Activated naive CD4-positive, alpha-beta T cell treated with Interleukin-2 at 50 U/mL for 16 hours (primary cell): Measurements from ENCODE around the gene RC3H1.
"Not testable (repeated sequence)": the region's sequence is repeated elsewhere in the genome, so short reads cannot be mapped to it uniquely, and the experiment has no call there.

Experiments used
- DNase-seq: peaks from one replicate; pipeline ENCODE4 v3.0.0-alpha.2; 2020

RC3H1 gene

DNA sequence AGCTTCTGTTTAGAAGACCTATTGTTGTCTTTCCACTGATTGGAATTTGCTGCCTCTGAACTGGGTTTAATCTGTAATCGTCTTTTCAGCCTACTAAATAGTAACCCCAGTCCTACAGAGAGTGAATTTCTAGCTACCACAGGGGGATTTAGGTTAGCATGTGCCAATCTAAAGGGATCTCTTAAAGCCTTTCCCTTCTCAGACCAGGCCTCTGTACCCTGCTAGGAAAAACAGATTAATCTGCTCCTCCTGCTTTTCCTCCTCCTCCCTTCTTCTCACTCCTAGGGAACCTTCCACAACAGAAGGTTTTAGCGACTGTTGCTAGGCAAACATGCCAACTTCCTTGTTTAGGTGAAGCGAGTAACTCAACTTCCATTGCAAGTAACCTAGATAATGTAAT, 1.3 kb upstream of the RC3H1 start:
- no peak for DNase-seq

DNA sequence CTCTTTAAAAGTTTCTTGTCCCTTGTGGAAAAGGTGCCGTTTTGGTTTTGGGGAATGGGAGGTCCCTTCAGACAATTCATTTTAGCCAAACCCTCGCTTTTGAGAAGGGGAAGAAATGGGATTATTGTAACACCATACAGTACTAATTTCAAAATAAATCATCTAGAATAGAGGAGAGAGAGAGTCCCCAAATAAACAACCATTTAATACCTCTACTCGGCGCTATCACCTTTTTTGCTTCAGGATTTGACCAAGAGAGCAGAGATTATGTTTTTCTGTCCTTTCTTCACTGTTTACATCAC, 770 bp upstream of the RC3H1 start:
- no peak for DNase-seq

DNA sequence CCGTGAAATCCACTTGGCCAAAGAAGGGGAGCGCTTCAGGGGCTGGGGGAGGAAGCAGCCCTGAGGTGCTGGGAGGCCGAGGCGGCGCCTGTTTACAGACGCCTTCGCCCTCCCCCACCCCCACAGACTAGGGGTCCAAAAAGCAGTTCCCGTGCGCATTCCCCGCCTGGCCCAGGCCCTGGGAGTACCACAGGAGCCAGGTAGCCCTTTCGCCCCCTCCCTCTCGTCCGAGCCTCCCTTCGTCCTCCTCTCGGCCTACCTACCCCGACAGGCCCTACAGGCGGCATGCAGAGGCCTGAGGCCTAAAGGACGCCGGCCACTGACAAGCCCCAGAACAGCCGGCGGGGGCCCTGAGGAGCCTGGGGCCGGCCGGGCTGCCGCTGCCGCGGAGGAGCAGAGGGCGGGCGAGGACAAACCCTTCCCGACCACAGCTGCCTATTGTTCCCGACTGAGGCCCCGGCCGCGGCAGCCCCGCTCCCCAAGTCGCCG, 522 bp downstream of the RC3H1 start:
- DNase-seq, result peak; percentile 39

DNA sequence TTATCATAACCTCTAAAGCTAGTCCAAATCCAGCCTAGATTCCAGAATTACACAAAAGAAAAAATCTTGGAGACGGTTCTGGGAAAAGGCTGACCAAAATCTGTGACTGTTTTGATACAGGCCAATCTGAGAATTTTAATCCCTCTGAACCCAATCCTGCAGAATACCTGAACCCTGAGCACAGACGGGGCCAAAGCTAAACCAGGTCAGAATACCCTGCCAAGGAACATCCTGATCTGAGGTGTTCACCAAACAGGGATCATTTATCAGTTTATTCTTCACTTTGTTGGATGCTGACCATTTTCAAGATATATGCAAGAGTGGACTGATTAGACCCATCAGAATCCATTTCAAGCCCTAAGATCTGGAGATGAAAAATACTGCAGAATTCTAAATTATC, 3.6 kb downstream of the RC3H1 start:
- DNase-seq, result no peak

DNA sequence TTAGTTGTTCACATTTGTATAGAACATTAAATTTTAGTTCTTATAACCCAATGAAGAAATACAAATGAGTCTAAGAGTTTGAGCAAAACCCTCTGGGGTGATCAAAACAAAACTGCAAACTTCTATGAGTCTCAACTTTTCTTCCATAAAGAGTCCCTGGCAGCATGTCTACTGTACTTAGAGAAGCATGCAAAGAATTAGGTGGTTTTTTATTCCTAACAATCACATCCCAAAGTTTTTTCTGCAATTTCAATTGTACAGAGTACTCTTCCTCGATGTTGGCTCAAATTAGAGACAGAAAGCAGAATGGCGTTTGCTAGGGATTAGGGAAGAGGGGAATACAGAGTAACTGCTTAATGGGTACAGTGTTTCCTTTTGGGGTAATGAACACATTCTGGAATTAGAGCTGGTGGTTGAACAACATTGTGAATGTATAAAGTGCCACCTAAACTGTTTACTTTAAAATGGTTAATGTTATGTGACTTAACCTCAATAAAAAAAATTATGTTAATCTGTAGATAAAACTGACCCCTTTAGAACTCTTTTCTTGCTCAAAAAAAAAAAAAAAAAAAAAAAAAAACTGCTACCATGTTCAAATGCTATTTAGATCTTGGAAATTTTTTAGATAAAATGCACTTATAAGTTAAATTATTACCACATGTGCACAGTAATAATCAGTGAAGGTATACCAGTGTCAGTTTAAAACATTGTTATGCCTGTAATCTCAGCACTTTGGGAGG, 4.8 kb downstream of the RC3H1 start:
- no peak for DNase-seq

DNA sequence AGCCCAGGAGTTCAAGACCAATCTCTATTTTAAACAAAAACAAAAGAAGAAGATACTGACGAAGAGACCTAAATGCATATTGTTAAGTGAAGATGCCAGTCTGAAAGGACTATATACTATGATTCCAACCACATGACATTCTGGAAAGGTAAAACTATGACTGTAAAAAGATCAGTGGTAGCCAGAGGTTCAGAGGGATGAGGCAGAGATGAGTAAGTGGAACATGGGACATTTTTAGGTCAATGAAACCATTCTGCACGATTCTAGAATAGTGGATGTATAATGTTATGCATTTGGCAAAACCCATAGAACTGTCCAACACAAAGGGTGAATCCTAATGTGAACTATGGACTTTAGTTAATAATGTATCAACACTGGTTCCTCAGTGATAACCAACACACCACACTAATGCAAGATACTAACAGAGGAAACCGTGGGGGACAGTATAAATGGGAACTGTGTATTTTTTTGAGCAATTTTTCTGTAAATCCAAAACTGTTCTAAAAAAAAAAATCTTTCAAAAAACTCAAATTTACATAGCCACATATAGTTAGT, 8.2 kb downstream of the RC3H1 start:
- no peak for DNase-seq

DNA sequence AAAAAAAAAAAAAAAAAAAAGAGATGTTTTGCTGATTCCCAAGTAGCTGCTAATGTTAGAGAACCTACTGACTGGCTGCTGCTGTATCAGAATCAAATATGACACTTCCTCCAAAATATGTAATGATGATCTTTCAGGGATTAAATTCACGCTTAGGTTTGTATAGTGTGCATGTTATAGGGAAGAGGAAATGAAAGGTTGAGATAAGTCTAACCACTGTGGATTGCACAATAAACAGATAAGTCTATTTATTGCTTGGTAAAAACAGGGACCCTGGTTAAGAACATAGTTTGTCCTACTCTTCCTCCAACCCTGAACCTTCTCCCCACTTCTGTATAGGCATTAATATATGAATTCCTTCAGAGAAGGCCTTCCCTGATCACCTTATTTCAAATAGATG, 13.2 kb downstream of the RC3H1 start:
- no peak for DNase-seq

DNA sequence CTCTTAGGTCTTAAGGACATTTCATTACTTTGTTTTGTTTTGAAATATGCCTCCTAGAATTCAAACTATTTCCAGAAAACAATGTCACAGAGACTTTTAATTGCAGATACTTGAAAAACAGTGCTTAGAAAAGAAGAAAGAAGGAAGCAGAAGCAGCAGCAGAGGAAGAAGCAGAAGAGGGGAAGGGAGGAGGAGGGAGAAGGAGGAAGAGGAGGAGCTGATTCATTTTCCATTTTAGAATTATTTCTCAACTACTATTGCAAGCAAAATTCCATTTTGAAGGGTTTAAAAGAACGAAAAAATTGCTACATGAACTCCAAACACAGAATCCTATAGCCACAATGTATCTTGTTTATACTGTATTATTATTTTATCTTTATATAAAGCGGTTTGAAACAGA, 13.9 kb downstream of the RC3H1 start:
- DNase-seq, result no peak

DNA sequence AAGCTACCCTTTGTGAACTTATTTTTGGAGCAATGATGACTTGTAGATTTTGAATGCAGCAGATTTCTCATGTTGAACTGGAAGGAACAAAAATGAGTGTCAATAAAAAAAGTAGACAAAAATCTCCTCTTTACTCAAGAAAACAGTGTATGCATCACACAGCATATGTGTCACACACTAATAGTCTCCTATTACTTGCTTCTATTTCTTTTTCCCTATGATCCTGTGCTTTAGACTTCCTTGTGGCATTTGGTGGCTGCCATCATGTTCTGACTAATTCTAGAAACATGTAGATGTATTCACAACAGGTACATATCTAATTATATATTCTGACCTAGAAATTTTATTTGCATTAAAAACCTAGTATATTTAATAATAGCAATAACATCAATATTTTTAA, 14.3 kb downstream of the RC3H1 start:
- DNase-seq, result no peak

DNA sequence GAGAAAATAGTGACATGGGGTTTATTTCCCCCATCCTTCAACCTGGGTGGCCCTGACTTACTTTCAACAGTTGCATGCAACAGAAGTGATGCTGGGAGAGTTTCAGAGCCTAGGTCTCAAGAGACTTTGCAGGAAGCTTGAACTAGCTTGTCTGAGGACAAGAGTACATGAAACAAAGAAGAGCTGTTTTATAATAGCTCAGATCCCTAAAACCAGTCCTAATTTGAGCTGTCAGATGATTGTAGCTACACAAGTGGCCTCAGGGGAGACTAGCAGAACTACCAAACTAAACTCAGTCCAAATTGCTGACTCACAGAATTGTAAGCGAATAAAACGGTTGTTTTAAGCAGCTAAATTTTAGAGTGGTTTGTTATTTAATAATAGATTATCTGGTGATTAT, 17.1 kb downstream of the RC3H1 start:
- no peak for DNase-seq

DNA sequence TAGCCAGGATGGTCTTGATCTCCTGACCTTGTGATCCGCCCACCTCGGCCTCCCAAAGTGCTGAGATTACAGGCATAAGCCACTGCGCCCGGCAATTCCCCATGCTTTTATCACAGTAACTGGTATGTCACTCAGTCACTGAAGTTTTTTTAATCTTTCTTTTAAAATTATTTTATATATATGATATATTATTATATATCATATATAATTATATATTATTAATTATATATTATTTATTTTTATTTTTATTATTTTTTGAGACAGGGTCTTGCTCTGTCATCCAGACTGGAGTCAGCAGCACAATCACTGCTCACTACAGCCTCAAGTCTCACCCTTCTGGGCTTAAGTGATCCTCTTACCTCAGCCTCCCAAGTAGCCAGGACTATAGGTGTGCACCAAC, 18.3 kb downstream of the RC3H1 start:
- DNase-seq, result no peak

DNA sequence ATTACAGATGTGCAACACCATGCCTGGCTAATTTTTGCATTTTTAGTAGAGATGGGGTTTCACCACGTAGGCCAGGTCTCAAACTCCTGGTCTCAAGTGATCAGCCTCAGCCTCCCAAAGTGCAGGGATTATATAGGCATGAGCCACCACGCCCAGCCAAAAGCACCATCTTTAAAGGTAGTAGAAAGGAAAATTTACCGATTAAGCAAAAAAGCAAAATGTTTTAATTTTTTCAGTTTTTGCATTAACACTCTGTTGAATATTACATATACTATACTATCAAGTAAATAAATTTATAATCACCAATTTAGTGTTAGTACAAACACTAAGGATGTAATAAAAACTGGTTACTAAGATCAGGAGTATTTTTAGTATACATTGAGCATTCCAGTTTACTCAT, 20.6 kb downstream of the RC3H1 start:
- no peak for DNase-seq

DNA sequence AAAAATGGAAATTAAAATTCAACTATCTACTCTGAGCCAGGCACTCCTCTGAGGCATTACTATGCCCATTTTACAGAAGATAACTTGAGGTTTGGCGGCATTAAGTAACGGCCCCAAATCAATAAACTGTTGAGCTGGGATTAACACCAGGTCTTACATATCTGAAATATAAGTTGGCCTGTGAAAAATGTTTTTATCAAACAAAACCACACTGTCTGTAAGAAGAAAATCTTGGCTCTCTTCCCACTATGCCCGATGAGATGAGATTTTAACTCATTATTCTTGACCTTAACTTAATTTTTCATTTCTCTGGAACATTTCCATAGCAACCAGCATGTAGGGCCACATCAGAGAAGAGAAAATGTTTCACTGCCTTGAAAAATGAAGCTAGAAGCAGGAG, 21.8 kb downstream of the RC3H1 start:
- no peak for DNase-seq

DNA sequence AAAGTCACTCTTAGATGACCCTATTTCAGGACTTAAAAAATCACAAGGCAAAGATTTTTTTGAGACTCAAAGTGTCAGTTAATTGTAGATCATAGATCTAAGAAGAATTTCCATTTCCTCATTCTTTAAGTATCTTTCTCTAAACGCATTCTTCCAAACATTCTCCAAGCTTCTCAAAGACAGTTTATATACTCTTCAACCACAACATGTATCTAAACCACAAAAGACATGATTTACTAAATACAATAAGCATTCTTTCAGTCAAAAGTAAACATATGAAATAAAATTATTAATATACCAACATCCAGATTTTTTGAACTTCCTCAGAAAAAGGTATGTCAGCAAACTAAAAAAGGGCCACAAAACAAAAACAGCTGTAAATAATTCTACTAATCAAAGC, 24.4 kb downstream of the RC3H1 start:
- no peak for DNase-seq

DNA sequence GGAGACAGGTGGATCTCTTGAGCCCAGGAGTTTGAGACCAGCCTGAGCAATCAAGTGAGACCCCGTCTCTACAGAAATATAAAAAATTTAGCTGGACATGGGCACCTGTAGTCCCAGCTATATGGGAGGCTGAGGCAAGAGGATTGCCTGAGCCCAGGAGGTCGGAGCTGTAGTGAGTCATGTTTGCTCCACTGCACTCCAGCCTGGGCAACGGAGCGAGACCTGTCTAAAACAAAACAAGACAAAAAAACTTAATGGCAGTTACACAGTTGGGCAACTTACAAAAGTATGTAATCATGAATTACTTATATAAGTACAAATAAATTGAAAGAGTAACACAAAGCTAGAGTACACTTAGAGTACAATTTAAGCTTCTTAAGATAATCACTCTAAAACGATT, 25.2 kb downstream of the RC3H1 start:
- no peak for DNase-seq

DNA sequence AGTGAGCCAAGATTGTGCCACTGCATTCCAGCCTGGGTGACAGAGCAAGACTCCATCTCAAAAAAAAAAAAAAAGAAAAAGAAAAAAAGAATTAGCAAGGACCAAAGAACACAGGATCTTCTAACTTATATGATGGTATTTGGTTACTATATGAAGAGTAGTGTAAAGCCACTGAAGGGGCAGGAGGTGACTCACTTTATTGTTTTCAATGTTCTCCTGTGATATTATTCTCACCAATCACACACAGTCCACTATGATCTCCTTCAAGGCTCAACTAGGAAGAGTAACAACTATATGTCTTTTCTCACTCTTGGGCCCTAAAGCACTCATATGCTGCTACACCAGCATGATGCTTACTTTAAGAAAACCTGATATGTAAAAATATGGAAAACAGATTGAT, 26.7 kb downstream of the RC3H1 start:
- DNase-seq, result no peak

DNA sequence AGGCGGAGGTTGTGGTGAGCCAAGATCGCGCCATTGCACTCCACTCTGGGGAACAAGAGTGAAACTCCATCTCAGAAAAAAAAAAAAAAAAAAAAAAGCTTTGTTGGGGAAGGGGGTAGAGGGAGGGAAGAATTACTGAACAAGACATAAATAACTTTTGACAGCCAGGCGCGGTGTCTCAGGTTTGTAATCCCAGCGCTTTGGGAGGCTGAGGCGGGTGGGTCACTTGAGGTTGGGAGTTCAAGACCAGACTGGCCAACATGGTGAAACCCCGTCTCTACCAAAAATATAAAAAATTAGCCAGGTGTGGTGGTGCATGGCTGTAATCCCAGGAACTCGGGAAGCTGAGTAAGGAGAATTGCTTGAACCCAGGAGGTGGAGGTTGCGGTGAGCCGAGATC, 28.2 kb downstream of the RC3H1 start:
- not testable (repeated sequence) for DNase-seq

DNA sequence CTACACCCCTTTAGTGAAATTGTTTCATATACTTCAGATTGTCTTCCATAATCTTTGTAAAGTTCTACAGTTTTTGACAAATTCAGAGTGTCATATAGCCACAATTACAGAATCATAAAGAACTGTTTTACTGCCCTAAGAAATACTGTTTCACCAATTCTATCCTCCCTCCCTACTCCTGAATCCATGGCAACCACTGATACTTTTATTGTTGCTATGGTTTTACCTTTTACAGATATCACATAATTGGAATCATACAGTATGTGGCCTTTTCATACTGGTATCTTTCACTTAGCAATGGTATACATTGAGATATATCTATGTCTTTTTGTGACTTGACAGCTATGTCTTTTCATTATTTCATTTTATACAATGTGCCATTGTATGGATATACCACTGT, 34.1 kb downstream of the RC3H1 start:
- no peak for DNase-seq

DNA sequence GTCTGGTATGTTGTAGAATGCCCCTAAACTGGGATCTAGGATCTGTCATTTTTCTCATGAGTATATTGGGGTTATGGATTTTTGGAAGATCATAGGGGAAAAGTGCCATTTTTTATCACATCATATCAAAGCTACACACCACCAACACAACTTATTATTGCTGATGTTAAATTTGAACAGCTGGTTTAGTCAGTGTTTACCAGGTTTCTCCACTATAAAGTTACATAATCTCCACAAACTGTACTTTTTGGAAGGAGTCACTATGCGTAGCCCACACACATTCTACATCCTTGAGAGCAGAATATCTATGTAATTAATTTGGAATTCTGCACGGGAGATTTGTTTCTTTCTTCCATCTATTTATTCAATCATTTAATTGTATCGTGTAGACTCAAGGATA, 35.2 kb downstream of the RC3H1 start:
- DNase-seq, result no peak

DNA sequence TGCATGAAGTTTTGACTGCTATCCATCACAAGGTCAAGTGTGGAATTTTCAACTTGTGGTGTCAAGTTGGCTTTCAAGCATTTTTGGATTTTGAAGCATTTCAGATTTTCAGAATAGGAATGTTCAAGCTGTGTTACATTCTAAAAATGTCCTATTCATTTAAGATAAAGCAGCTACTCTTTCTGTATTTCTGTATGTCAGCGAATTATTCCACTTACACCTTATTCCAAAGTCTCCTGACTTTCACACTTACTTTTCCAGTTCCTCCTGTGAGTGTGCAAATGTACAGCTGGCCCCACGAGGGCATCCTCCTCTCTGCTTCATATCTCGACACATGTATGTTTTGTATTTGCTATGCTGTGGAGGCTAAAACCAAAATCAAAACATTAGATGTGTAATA, 51.9 kb downstream of the RC3H1 start:
- DNase-seq, result no peak

DNA sequence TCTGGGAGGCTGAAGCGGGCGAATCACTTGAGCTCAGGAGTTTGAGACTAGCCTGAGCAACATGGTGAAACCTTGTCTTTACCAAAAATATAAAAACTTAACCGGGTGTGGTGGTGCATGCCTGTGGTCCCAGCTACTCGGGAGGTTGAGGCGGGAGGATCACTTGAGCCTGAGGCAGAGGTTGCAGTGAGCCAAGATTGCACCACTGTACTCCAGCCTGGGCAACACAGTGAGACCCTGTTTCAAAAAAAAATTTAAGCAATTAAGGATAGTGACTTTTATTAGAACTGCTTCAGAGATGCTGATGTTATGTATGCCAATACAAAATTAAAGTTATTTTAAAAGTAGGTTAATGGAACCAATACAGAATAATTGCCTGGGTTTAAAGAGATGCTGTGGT, 56.3 kb downstream of the RC3H1 start:
- DNase-seq, result not testable (repeated sequence)

DNA sequence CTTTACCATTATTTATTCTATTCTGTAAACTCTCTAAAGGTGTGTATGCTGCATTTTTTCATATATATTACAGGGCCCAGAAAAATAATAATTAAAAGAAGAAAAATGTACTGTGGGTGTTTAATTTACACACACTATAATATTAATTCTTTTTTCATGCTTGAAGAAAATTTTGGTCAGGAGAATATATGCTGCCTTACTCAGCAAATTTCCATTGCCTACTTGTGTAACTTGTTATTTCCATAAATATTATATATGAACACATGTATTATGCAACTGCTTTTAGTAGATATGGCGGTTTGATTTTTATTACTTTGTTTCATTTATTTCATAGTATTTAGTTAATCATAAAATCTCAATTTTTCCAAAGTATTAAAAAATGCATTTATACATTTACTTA, 58.7 kb downstream of the RC3H1 start:
- no peak for DNase-seq

DNA sequence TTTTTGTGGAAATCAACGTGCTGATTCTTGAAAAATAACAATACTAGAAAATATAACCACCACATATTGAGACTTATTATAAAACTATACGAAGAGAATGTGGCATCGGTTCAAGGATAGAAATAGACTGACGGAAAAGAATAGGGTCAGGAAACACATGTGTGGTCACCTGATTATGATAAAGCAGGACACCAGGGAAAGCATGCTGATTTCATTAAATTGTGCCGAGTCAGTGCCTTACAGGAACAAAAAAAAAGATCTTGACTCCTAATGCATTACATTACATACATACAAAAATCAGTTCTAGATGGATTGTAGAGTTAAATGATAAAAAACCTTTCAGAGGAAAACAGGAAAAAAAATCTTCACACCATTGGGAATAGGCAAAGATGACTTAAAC, 61.5 kb downstream of the RC3H1 start:
- no peak for DNase-seq

DNA sequence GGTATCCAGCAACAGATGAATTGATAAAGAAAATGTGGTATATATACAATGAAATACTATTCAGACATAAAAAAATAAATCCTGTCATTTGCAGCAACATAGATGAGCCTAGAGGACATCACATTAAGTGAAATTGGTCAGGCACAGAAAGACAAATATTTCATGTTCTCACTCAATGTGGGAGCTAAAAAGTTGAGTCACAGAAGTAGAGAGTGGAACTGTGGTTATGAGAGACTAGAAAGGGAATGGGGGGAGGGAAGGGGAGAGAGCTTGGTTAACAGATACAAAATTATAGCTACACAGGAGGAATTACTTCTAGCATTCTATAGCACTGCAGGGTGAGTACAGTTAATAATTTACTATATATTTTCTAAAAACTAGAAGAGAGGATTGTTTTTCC, 68.0 kb downstream of the RC3H1 start:
- DNase-seq, result no peak

DNA sequence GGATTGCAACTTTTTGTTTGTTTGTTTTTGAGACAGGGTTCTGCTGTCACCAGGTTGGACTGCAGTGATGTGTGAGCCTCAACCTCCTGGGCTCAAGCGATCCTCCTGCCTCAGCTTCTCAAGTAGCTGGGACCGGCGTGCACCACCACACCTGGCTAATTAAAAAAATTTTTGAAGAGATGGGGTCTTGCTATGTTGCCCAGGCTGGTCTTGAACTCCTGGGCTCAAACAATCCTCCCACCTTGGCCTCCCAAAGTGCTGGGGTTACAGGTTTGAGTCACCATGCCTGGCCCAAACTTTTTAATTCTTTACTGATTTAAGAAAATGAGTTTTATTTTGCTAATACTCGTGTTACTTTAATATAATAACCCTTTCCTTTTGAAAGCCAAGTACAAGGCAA, 73.6 kb downstream of the RC3H1 start:
- DNase-seq, result no peak
